H1 (cell line): ENCODE measurements around the gene SLC32A1. TPM values are rescaled to one million over a fixed set of nuclear protein-coding genes. Genes with fewer than 3 reads are reported as not detected.

Experiments used
- CTBP2 ChIP-seq: IDR thresholded peaks from 2 replicates; pipeline ENCODE4 v1.7.0; 2011; ENCODE audit warnings: borderline replicate concordance, mild to moderate bottlenecking, moderate library complexity, mixed read lengths, low read length; ENCODE audit not compliant: insufficient read depth, insufficient read length
- CTCF ChIP-seq, 3 experiments: IDR thresholded peaks; 1 replicate in 2 of 3; 2 replicates in 1 of 3; pipeline versions ENCODE4 v1.5.1 to v1.6.1; 2011; ENCODE audit warnings: low read length in 3 of 3, mild to moderate bottlenecking in 3 of 3, inconsistent platforms in 2 of 3, low read depth in 1 of 3, moderate library complexity in 1 of 3; ENCODE audit not compliant: insufficient read depth in 1 of 3; ENCODE audit errors: control extremely low read depth in 1 of 3
- KDM4A ChIP-seq: IDR thresholded peaks from one replicate; pipeline ENCODE4 v1.7.1; 2012; ENCODE audit warnings: low read depth, mild to moderate bottlenecking, moderate library complexity, low read length, inconsistent platforms; ENCODE audit not compliant: severe bottlenecking
- SUZ12 ChIP-seq: fragments of 200-600 bp; sonication (generic); IDR thresholded peaks from 2 replicates; pipeline ENCODE4 v1.6.1; 2012; ENCODE audit warnings: mild to moderate bottlenecking, inconsistent platforms, low read length, moderate library complexity, mixed read lengths
- TAF7 ChIP-seq: optimal IDR thresholded peaks from 2 replicates; pipeline ENCODE3; 2011; ENCODE audit warnings: low read depth, mild to moderate bottlenecking, inconsistent platforms, low read length, moderate library complexity, borderline replicate concordance
- TCF12 ChIP-seq: IDR thresholded peaks from 2 replicates; pipeline ENCODE4 v1.6.1; 2011; ENCODE audit warnings: low read depth, mild to moderate bottlenecking, low read length
- YY1 ChIP-seq: IDR thresholded peaks from 2 replicates; pipeline ENCODE4 v1.6.1; 2011; ENCODE audit warnings: low read depth, mild to moderate bottlenecking, low read length
- polyA plus RNA-seq, 7 experiments: library from polyadenylated mRNA; depleted of rRNA in 3 of 7; stranded (reverse) in 5 of 7; unstranded in 2 of 7; fragments of >200 nt in 5 of 7; fragments of 200-250 nt in 2 of 7; gene quantifications; 1 replicate in 5 of 7; 2 replicates in 1 of 7; 4 replicates in 1 of 7; pipeline versions ENCODE4 v1.2.1 to v1.2.3, GENCODE V29; 2011 to 2013; ENCODE audit warnings: missing spikeins in 2 of 7, mixed read lengths in 2 of 7
- total RNA-seq: library from RNA; stranded (reverse); fragmentation: NEBNext Ultra II Directional; extraction: Animal tissue kit (Norgen Biotek cat#: 25700); gene quantifications from 2 replicates; pipeline ENCODE4 v1.2.1, GENCODE V29; 2021

Gene SLC32A1
- total and polyA plus RNA-seq, 2 of the 8 experiments (the other 6 are each of a cell fraction or from before 2014, with no cell fraction given), result 0.09 to 0.15 TPM

GRCh38 chr20:38725931-38726803 is 1.9 kb downstream of the SLC32A1 start (continued):
- peak; percentile 30 for TF ChIP-seq CTBP2
- peak; percentile 65; the same call in 1 of the 2 replicates for TF ChIP-seq TCF12
- peak; percentile 35 for TF ChIP-seq SUZ12
- TF ChIP-seq KDM4A, result no peak
- TF ChIP-seq CTCF (IDR thresholded peaks at IDR 0.05; ENCODE audit: control extremely low read depth in 1 of 3, insufficient read depth in 1 of 3, low read depth in 1 of 3, low read length in 3 of 3), result peak; percentile 85 to 88 (median 86)
- TF ChIP-seq TAF7, result peak; percentile 33
- TF ChIP-seq YY1, result peak; percentile 71; the same call in 1 of the 2 replicates
